Liver (tissue), 3 donors: ENCODE measurements around the gene MEN1.

ENCODE experiments used
- CTCF ChIP-seq: fragments of 150-350 bp; IDR thresholded peaks from 2 replicates; pipeline ENCODE4 v1.5.1; 2017; ENCODE audit warnings: improper control_type of control experiment, low read depth, low read length; ENCODE audit not compliant: missing input control
- EGR1 ChIP-seq, 2 donors: IDR thresholded peaks; 2 replicates each; pipeline ENCODE4 v1.6.1; 2016 to 2018; ENCODE audit warnings: antibody characterized with exemption in 2 of 2, low read depth in 2 of 2
- FOXA1 ChIP-seq: IDR thresholded peaks from 2 replicates; pipeline ENCODE4 v1.6.1; 2016; ENCODE audit warnings: antibody characterized with exemption
- JUND ChIP-seq, 2 donors: IDR thresholded peaks; 2 replicates each; pipeline ENCODE4 v1.6.1; 2016; ENCODE audit warnings: antibody characterized with exemption in 2 of 2
- NR2F2 ChIP-seq: IDR thresholded peaks from 2 replicates; pipeline ENCODE4 v1.6.1; 2016; ENCODE audit warnings: antibody characterized with exemption
- RAD21 ChIP-seq, 2 donors: IDR thresholded peaks; 2 replicates each; pipeline ENCODE4 v1.6.1; 2016; ENCODE audit warnings: antibody characterized with exemption in 2 of 2, mild to moderate bottlenecking in 2 of 2
- REST ChIP-seq: IDR thresholded peaks from 2 replicates; pipeline ENCODE4 v1.6.1; 2016; ENCODE audit warnings: antibody characterized with exemption, mild to moderate bottlenecking
- RXRA ChIP-seq, 2 donors: IDR thresholded peaks; 2 replicates each; pipeline ENCODE4 v1.6.1; 2017 to 2018; ENCODE audit warnings: antibody characterized with exemption in 2 of 2, mild to moderate bottlenecking in 1 of 2
- SP1 ChIP-seq: IDR thresholded peaks from 2 replicates; pipeline ENCODE4 v1.6.1; 2018; ENCODE audit warnings: antibody characterized with exemption, mild to moderate bottlenecking
- TAF1 ChIP-seq: conservative IDR thresholded peaks from 2 replicates; pipeline ENCODE4 v1.6.1; 2016; ENCODE audit warnings: antibody characterized with exemption, mild to moderate bottlenecking
- YY1 ChIP-seq: IDR thresholded peaks from 2 replicates; pipeline ENCODE4 v1.6.1; 2016; ENCODE audit warnings: antibody characterized with exemption, mild to moderate bottlenecking
- TF ChIP-seq, protein P1 (sequence below): IDR thresholded peaks from 2 replicates; pipeline ENCODE4 v1.6.1; 2016; ENCODE audit warnings: antibody characterized with exemption
- TF ChIP-seq, protein P2 (sequence below): IDR thresholded peaks from 2 replicates; pipeline ENCODE4 v1.6.1; 2016; ENCODE audit warnings: antibody characterized with exemption
- donor health status: healthy.
- donor health status: healthy.

DNA sequence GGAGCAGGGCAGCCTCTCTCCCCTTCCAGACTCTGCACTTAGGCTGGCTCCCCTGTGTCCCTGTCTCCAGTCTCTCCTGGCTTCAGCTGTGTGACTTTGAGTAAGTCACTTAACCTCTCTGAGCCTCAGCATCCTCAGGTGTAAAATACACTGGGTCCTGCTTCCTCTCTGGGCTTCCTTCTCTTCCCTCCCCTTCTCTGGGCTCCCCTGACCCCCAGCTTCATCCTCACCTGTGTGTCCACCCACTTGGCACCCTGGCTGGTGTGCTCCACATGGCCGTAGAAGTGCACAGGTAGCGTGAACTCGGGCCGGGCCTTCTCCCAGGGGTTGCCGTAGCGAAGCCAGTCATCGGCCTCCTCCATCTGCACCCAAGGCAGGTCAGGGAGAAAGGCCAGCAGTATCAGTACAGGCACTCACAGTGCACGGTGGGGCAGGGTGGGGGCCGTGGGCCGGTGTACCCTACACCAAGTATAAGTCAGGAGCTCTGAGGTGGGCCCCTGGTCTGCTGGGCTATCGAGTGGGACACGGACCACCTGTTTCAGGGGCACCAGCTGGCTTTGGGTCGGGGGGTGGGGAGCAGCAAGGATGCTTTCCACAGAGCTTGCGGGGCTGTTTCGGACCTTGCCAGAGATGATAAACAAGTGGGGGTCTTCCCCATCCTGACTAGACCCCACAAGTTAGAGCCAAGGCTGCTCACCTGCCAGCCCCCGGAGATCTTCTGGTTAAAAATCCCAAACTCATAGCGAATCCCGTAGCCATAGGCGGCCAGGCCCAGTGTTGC, 52.6 kb downstream of the MEN1 start:
- TF ChIP-seq CTCF, result no peak
- no peak for TF ChIP-seq NR2F2
- no peak for TF ChIP-seq EGR1 (IDR thresholded peaks at IDR 0.05; ENCODE audit: low read depth in 2 of 2)
- no peak for TF ChIP-seq YY1
- no peak for TF ChIP-seq REST
- no peak for TF ChIP-seq FOXA1
- TF ChIP-seq RAD21 (IDR thresholded peaks at IDR 0.05), result no peak
- TF ChIP-seq, protein P1, sequence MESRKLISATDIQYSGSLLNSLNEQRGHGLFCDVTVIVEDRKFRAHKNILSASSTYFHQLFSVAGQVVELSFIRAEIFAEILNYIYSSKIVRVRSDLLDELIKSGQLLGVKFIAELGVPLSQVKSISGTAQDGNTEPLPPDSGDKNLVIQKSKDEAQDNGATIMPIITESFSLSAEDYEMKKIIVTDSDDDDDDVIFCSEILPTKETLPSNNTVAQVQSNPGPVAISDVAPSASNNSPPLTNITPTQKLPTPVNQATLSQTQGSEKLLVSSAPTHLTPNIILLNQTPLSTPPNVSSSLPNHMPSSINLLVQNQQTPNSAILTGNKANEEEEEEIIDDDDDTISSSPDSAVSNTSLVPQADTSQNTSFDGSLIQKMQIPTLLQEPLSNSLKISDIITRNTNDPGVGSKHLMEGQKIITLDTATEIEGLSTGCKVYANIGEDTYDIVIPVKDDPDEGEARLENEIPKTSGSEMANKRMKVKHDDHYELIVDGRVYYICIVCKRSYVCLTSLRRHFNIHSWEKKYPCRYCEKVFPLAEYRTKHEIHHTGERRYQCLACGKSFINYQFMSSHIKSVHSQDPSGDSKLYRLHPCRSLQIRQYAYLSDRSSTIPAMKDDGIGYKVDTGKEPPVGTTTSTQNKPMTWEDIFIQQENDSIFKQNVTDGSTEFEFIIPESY, result no peak
- no peak for TF ChIP-seq JUND (IDR thresholded peaks at IDR 0.05)
- no peak for TF ChIP-seq SP1
- TF ChIP-seq RXRA (IDR thresholded peaks at IDR 0.05), result no peak
- no peak for TF ChIP-seq TAF1
- TF ChIP-seq, protein P2, sequence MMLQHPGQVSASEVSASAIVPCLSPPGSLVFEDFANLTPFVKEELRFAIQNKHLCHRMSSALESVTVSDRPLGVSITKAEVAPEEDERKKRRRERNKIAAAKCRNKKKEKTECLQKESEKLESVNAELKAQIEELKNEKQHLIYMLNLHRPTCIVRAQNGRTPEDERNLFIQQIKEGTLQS, result no peak
